Vagina (tissue), 2 donors: Measurements from ENCODE around the gene METTL16.

Experiments used
- CTCF ChIP-seq, 3 experiments: fragments of 450-650 bp in 2 of 3; fragments of 200-600 bp in 1 of 3; sonication (generic) in 1 of 3; IDR thresholded peaks; one replicate each; pipeline ENCODE4 v1.5.1; 2017 to 2019; ENCODE audit warnings: antibody characterized with exemption in 3 of 3, mild to moderate bottlenecking in 2 of 3, moderate library complexity in 2 of 3
- POLR2A ChIP-seq, 2 donors: fragments of 450-650 bp; IDR thresholded peaks; one replicate each; pipeline ENCODE4 v1.6.1; 2017; ENCODE audit warnings: antibody characterized with exemption in 2 of 2, mild to moderate bottlenecking in 2 of 2, moderate library complexity in 2 of 2

DNA sequence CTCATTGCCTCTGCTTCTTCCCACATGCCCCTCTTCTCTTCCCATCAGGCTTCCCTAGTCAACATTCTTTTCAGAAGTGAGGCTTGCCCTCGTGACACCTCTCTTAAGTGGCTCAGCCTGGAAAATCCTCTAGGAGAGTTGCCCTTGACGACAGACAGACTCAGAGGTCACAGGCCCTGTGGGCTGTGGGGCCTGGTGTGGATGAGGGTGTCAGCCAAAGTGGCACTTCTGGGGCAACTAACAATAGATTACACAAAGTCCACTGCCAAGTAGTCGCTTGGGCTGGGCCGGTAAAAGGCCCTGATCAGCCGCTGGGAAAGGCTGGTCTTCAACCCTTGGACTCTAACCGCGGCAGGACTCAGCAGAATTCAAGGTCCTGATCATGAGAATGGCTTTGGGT lies 33.7 kb upstream of the METTL16 start:
- TF ChIP-seq POLR2A (IDR thresholded peaks at IDR 0.05) (no peak), CTCF (IDR thresholded peaks at IDR 0.05) (no peak)
